Esophagus muscularis mucosa (tissue), 3 donors: Measurements from ENCODE around the gene ZNF804B.

Experiments used
- CTCF ChIP-seq, 3 experiments: fragments of 200-600 bp in 2 of 3; fragments of 450-650 bp in 1 of 3; sonication (generic) in 2 of 3; IDR thresholded peaks; one replicate each; pipeline ENCODE4 v1.5.1; 2017 to 2019; ENCODE audit warnings: antibody characterized with exemption in 3 of 3, mild to moderate bottlenecking in 2 of 3, moderate library complexity in 1 of 3
- POLR2A ChIP-seq: fragments of 450-650 bp; IDR thresholded peaks from one replicate; pipeline ENCODE4 v1.6.1; 2017; ENCODE audit warnings: antibody characterized with exemption, moderate library complexity, mild to moderate bottlenecking, low read depth
- POLR2AphosphoS5 ChIP-seq, 2 donors: sonication (generic); formaldehyde crosslinking; IDR thresholded peaks; one replicate each; pipeline ENCODE4 v1.6.1; 2017; ENCODE audit warnings: antibody characterized with exemption in 2 of 2

- TF ChIP-seq CTCF (IDR thresholded peaks at IDR 0.05) = no peak
- TF ChIP-seq POLR2A = no peak
- TF ChIP-seq POLR2AphosphoS5 (IDR thresholded peaks at IDR 0.05) = no peak
These were observed 36.1 kb downstream of the ZNF804B start, which contains the start of gene TEX47 for GRCh38 chr7:88795553-88795952.
